IMR-90 (cell line): ENCODE data around the gene AFF2.

Source experiments
- BHLHE40 ChIP-seq: fragments of 150-350 bp; IDR thresholded peaks from 2 replicates; pipeline ENCODE4 v1.6.1; 2016; ENCODE audit warnings: mild to moderate bottlenecking, low read depth, low read length
- CHD1 ChIP-seq: IDR thresholded peaks from 2 replicates; pipeline ENCODE4 v1.6.1; 2012; ENCODE audit warnings: low read depth, low read length, improper control_type of control experiment
- FOS ChIP-seq: fragments of 150-350 bp; IDR thresholded peaks from 2 replicates; pipeline ENCODE4 v1.6.1; 2016; ENCODE audit warnings: low read depth, low read length
- MAFK ChIP-seq: IDR thresholded peaks from 2 replicates; pipeline ENCODE4 v1.6.1; 2012; ENCODE audit warnings: low read depth, low read length, improper control_type of control experiment
- NFE2L2 ChIP-seq: fragments of 150-350 bp; IDR thresholded peaks from 2 replicates; pipeline ENCODE4 v1.6.1; 2016; ENCODE audit warnings: low read depth, mild to moderate bottlenecking, low read length
- POLR2A ChIP-seq: IDR thresholded peaks from 2 replicates; pipeline ENCODE4 v1.6.1; 2012; ENCODE audit warnings: mild to moderate bottlenecking, low read depth, low read length
- RAD21 ChIP-seq: IDR thresholded peaks from 2 replicates; pipeline ENCODE4 v1.6.1; 2012; ENCODE audit warnings: low read length, improper control_type of control experiment
- USF2 ChIP-seq: fragments of 150-350 bp; IDR thresholded peaks from 2 replicates; pipeline ENCODE4 v1.6.1; 2017; ENCODE audit warnings: mild to moderate bottlenecking, antibody characterized with exemption, low read length, low read depth
- TF ChIP-seq, protein P1 (sequence below): conservative IDR thresholded peaks from 2 replicates; pipeline ENCODE4 v1.5.1; 2012; ENCODE audit warnings: mild to moderate bottlenecking, low read depth, low read length, improper control_type of control experiment
- TF ChIP-seq, protein P2 (sequence below): fragments of 150-350 bp; IDR thresholded peaks from 2 replicates; pipeline ENCODE4 v1.6.1; 2016; ENCODE audit warnings: low read depth, mild to moderate bottlenecking, low read length, moderate library complexity, borderline replicate concordance

GRCh38 chrX:148600131-148600530, 99.7 kb downstream of the AFF2 start:
- TF ChIP-seq, protein P1, sequence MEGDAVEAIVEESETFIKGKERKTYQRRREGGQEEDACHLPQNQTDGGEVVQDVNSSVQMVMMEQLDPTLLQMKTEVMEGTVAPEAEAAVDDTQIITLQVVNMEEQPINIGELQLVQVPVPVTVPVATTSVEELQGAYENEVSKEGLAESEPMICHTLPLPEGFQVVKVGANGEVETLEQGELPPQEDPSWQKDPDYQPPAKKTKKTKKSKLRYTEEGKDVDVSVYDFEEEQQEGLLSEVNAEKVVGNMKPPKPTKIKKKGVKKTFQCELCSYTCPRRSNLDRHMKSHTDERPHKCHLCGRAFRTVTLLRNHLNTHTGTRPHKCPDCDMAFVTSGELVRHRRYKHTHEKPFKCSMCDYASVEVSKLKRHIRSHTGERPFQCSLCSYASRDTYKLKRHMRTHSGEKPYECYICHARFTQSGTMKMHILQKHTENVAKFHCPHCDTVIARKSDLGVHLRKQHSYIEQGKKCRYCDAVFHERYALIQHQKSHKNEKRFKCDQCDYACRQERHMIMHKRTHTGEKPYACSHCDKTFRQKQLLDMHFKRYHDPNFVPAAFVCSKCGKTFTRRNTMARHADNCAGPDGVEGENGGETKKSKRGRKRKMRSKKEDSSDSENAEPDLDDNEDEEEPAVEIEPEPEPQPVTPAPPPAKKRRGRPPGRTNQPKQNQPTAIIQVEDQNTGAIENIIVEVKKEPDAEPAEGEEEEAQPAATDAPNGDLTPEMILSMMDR = no peak
- TF ChIP-seq NFE2L2 = no peak
- TF ChIP-seq, protein P2, sequence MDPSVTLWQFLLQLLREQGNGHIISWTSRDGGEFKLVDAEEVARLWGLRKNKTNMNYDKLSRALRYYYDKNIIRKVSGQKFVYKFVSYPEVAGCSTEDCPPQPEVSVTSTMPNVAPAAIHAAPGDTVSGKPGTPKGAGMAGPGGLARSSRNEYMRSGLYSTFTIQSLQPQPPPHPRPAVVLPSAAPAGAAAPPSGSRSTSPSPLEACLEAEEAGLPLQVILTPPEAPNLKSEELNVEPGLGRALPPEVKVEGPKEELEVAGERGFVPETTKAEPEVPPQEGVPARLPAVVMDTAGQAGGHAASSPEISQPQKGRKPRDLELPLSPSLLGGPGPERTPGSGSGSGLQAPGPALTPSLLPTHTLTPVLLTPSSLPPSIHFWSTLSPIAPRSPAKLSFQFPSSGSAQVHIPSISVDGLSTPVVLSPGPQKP = no peak
- TF ChIP-seq POLR2A = no peak
- no peak for TF ChIP-seq BHLHE40
- TF ChIP-seq MAFK = no peak
- no peak for TF ChIP-seq RAD21
- no peak for TF ChIP-seq CHD1
- TF ChIP-seq USF2 = no peak
- no peak for TF ChIP-seq FOS
